ENCODE measurements around the gene ERICH3. TPM values are rescaled to one million over a fixed set of nuclear protein-coding genes. Genes with fewer than 3 reads are reported as not detected.

Gene ERICH3
- total RNA-seq, 1 donor from 2014 or later: 8.1 TPM

- Histone ChIP-seq H3K36me3 (peaks cover 89% of the 10 kb centered on the region), H3K27ac (no peak overlapping the region), H3K4me1 (no peaks in the 10 kb centered on the region), H3K27me3 (ENCODE audit: low read depth) (no peaks in the 10 kb centered on the region), H3K4me3 (no peak overlapping the region), H3K9me3 (no peaks in the 10 kb centered on the region)
- DNase-seq: no peak
- intact Hi-C loops (cut with DNase I): no loop called here
- no peak for TF ChIP-seq CTCF (IDR thresholded peaks at IDR 0.05)
- ATAC-seq: no peak
Observed at GRCh38 chr1:74714429-74715235, 41.0 kb upstream of the ERICH3 start.

- Histone ChIP-seq H3K4me1 (no peaks in the 10 kb centered on the region), H3K27me3 (ENCODE audit: low read depth) (no peaks in the 10 kb centered on the region), H3K36me3 (peaks cover 89% of the 10 kb centered on the region), H3K27ac (no peak overlapping the region), H3K4me3 (no peak overlapping the region), H3K9me3 (no peaks in the 10 kb centered on the region)
- DNase-seq (no peak), ATAC-seq (no peak)
- TF ChIP-seq CTCF (IDR thresholded peaks at IDR 0.05): no peak
- intact Hi-C loops (cut with DNase I): no loop called here
Observed at GRCh38 chr1:74713849-74714248, 40.3 kb upstream of the ERICH3 start.

- TF ChIP-seq CTCF (IDR thresholded peaks at IDR 0.05): no peak
- no peak overlapping the region for H3K27ac ChIP-seq
- ATAC-seq (peak; percentile 52 to 85), DNase-seq (no peak)
- peaks cover 90% of the 10 kb centered on the region for H3K36me3 ChIP-seq
- intact Hi-C loops (cut with DNase I): no loop called here
- H3K27me3 ChIP-seq (ENCODE audit: low read depth): no peaks in the 10 kb centered on the region
- no peak overlapping the region for H3K4me3 ChIP-seq
- H3K9me3 ChIP-seq: no peaks in the 10 kb centered on the region
- H3K4me1 ChIP-seq: no peaks in the 10 kb centered on the region
Observed at GRCh38 chr1:74712881-74713280, 39.3 kb upstream of the ERICH3 start.

GRCh38 chr1:74703386-74704182 is 30.0 kb upstream of the ERICH3 start:
- H3K27ac ChIP-seq: no peak overlapping the region
- H3K9me3 ChIP-seq: no peaks in the 10 kb centered on the region
- intact Hi-C loops (cut with DNase I): no loop called here
- peak in 1 of 2 donors; percentile 71 for ATAC-seq
- peaks cover 58% of the 10 kb centered on the region for H3K36me3 ChIP-seq
- H3K27me3 ChIP-seq (ENCODE audit: low read depth): no peaks in the 10 kb centered on the region
- H3K4me3 ChIP-seq: no peak overlapping the region
- no peak for TF ChIP-seq CTCF (IDR thresholded peaks at IDR 0.05)
- no peaks in the 10 kb centered on the region for H3K4me1 ChIP-seq
- DNase-seq: no peak

DNA sequence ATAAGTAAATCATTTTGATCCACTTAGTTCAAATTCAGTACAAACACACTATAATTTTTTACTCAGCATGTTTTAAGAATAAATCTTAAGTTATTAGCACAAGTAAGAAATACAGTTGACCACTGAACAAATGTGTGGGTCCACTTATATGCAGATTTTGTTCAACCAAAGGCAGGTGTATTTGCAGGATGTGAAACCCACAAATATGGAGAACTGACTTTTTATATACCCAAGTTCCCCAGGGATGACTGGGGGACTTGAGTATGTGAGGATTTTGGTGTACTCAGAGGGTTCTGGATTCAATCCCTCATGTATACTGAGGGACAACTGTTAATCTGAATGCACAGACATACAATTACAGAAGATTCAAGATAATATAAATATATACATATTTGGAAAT is 25.7 kb upstream of the ERICH3 start:
- no peaks in the 10 kb centered on the region for H3K27me3 ChIP-seq (ENCODE audit: low read depth)
- intact Hi-C loops (cut with DNase I): no loop called here

More for the DNA sequence above, 25.7 kb upstream of the ERICH3 start:
- H3K4me3 ChIP-seq: no peak overlapping the region
- H3K36me3 ChIP-seq: peaks cover 18% of the 10 kb centered on the region
- no peaks in the 10 kb centered on the region for H3K4me1 ChIP-seq
- TF ChIP-seq CTCF (IDR thresholded peaks at IDR 0.05): no peak
- ATAC-seq (no peak), DNase-seq (no peak)
- H3K9me3 ChIP-seq: no peaks in the 10 kb centered on the region
- no peak overlapping the region for H3K27ac ChIP-seq
